Inflammatory macrophage treated with lipopolysaccharide for 1 hour (primary cell): Measurements from ENCODE around the gene DNM1L.

Experiments
- DNase-seq, 2 donors: peaks; one replicate each; pipeline ENCODE4 v3.0.0-alpha.2; 2020 to 2022

DNM1L gene

DNA sequence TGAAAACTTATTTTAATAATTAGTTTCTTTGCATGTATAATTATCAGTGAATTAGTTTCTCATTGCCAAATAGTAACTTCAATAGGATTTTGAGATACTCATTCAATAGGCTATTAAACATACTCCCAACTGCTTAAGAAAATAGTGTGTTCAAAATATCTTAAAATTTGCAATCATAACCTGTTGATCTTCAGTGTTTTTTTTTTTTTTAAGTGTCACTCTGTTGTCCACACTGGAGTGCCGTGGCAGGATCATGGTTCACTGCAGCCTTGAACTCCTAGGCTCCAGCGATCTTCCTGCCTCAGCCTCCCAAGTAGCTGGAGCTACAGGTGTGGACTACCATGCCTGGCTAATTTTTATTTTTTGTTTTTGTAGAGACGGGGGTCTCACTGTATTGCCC is 78.1 kb downstream of the DNM1L start:
- no peak for DNase-seq

DNA sequence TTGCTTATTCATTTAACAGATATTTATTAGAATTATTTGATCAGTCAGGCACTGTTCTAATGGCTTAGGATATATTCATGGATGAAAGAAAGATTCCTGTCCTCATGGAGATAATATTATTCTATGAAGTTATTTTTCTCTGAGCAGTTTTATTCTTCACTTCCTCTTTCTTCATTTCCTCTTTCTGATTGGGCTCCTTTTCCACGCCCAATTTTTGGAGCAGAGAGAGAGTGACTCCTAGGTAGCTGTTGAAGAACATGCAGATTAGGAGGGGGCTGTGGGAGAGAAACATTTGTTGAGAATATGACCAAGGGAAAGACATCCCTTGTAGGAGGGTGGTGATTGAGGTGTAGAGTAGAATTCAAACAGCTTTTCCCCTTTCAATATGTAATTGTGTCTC is 82.6 kb downstream of the DNM1L start:
- DNase-seq, result peak; percentile 44 to 57

DNA sequence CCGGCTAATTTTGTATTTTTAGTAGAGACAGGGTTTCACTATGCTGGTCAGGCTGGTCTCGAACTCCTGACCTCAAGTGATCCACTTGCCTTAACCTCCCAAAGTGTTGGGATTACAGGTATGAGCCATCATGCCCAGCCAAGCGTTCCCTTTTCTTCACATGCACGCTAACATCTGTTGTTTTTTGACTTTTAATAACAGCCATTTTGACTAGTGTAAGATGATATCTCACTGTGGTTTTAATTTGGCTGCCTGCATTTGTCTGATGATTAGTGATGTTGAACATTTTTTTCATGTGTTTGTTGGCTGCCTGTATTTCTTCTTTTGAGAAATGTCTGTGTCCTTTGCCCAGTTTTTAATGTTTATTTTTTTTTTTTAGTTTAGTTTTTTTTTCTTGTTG is 86.8 kb downstream of the DNM1L start:
- no peak for DNase-seq

DNA sequence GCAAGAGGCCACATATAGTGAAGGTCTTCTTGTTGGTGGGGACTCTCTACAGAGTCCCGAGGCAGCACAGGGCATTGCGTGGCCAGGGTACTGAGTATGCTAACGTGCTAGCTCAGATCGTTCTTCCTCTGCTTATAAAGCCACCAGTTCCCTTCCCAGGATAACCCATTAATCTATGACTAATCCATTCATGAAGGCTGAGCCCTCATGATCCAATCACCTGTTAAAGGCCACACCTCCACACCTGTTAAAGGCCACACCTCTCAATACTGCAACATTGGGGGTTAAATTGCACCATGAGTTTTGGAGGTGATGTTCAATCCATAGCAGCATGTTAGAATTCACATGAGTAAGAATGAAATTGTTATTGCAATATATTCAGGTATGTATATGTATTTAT is 89.4 kb downstream of the DNM1L start:
- DNase-seq, result no peak

DNA sequence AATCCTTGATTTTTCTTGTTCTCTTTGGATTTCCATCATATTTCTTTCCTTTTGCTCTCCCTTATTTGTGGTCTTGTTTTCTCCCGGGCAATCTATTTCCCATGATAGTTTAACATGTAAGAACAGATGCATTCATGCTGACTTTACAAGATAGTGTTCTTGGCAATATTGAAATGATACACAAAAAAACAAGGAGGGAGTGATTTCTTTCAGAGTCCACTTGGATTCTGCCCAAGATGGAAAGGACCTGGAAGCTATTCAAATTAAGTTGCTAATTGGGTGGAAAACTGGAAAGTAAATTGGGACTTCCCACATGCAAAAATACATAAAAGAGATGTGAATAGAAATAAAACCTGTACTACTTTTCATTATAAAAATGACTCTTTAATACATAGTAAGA is 91.0 kb downstream of the DNM1L start:
- DNase-seq, result no peak

DNA sequence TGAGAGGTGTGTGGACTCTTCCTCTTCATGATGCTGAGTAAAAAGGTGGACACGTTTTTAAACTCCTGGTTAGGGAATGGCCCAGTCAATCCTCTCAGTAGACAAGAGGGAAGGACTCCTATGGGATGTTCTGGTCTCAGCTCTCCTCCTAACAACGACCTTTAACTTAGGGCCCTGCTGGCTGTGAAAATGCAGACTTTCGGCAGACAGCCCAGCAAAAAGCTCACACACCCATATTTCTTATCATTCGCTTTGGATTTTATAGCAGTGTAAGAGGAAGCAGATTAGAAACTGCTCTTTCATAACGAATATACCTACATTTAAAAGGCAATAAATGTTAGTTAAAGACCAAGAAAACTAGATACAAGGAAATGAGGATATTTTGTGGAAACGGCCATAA is 94.6 kb downstream of the DNM1L start:
- no peak for DNase-seq

DNA sequence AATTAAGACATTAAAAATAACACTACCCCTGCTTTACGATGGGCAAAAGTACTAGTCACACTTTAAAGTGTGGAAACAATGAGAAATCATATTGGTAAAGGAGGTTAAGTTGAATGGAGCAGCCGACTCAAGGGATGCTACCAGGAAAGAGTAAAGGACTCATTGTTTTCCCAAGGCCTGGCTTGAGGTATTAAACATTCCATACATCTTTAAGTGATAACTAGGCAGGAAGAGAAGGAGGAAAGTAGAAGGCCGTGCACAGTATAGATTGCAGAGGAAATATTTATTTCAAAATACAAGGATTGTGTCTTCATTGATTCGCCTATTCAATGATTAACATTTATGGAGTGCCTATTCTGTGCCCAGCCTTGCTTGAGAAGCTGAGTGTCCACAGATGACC is 97.2 kb downstream of the DNM1L start:
- DNase-seq, result no peak

DNA sequence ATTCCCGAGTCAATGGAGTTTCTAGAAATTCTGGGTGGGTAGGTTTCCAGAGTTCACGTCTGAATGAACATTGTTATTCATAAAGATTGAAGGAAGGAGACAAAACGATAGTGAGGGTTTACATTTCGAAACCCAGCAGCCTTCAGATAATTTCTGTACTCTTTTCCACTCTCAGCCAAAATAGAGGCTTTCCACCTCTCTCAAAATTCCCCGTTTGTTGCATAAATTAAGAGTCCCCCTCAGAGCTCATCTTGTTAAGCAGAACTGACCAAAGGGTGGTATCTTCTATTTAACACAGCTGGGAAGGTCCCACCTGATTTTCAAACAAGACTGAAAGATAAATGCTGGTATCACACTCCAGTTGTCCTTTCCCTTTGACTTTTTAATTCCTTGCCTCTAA is 98.1 kb downstream of the DNM1L start:
- DNase-seq, result no peak

DNA sequence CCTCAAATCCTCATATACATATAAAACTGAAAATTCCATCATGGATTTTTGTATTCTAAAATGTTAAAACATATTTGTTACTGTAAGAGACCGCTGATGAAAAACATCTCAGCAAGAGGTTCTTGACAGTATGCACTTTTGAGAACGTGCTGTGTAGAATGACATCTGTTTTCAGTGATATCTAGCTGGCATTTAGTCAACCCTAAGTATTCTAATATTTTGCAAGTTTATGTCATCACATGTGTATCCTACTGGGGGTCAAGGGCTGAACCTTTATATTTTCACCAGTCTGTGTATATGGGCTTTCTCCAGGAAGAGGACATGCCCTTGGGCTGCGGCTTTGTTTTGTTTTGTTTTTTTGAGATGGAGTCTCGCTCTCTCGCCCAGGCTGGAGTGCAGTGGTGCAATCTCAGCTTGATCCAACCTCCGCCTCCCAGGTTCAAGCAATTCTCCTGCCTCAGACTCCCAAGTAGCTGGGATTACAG is 98.6 kb downstream of the DNM1L start:
- no peak for DNase-seq

DNA sequence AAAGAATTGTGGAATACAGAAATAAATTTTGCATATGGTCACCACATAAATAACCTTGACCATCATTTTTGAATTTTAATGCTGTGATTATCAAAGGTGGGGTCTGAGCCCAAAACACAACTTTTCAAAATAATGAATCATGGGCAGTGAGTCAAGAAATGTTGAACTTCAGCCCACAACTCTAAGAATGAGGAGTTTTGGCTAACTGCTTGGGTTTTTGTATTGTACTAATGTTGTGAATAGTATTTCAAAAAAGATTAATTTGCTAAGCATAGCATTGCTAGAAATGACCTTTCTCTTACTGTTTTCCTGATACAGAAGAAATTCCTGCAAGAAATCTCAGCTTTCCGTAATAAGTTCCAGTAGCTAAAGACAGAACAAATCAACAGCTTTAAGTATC is 101.0 kb downstream of the DNM1L start:
- no peak for DNase-seq

DNA sequence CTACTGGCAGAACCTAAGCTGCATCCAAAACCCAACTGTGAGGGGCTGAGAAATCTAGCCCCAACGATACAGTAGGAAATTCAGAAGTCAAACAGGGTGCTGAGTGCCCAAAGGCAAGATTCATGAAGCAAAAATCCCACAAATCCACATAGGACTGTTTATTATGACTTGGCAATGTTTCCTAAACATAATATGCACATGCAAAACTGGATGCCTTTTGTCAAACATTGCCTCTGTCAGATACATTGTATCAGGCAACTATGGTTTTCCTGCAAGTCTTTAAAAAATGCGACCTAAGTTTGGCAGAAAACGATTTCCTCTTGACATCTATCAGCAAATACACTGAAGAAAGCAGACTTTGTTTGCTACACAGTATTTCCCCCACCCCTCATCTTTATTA is 103.9 kb downstream of the DNM1L start:
- DNase-seq, result no peak

DNA sequence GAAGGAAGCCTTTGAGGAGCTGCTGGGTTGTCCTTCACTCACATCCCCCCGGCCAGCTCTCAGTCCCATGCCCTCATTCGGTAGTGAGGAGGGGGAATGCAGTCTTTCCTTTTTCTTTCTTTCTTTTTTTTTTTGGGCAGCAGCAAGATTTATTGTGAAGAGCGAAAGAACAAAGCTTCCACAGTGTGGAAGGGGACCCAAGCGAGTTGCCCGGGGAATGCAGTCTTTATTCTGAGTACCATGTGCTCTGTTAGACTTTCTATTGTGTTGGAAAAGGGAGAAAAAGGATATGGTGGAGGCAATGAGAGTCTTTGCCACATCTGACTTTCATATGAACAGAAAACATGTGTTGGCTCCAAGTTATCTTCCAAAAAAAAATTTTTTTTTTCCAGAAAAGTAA is 106.5 kb downstream of the DNM1L start:
- no peak for DNase-seq

DNA sequence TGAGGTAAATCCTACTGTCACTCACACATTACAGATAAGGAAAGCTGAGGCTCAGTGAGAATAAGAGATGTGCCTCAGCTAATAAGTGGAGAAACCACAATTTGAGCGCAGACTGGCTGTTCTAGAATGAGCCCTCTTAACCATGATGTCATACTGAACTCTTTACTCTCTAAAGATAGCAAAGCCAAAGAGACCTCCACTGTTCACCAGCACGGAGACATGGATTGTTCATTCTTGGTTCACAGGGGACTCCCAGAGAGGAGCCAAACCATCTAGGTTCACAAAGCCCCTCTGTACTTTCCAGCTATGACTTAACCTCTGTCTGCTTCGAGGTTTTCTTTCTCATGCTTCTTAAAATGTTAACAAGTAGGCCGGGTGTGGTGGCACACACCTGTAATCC is 109.3 kb downstream of the DNM1L start:
- DNase-seq, result no peak

DNA sequence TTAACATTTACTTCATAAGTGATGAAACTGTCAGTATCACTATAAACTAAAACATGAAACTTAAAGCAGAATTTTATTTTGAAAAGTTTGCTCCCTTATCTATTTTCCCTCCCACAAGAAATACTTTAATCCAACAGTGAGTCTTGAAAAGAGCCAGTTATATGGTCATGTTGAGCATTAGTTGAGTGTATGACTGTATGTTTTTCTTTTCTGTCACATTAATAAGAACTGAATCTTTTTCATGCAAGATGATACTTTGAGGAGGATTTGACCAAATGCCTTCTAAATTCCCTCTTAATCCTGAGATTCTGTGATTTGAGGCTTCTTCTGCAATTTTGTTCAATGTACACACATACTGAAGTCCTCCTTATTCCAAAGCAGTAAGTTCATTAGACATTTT is 110.3 kb downstream of the DNM1L start:
- no peak for DNase-seq

DNA sequence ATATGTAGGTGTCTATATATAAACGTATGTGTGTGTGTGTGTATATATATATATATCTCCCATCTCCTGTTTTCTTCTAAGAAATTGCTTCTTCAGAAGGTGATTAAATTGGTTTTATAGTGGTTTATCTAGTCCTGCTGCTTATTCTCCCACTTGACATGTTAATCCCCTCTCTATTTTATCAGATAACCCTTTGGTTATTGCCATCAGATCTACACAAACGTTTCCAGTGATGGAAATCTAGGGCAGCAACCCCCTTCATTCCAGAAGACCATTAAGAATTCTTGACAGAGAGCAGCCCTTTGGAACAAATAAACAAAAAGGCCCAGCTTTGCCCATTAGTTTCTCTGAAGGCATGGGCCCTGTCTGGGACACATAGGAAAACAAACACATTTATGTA is 110.8 kb downstream of the DNM1L start:
- DNase-seq, result no peak

DNA sequence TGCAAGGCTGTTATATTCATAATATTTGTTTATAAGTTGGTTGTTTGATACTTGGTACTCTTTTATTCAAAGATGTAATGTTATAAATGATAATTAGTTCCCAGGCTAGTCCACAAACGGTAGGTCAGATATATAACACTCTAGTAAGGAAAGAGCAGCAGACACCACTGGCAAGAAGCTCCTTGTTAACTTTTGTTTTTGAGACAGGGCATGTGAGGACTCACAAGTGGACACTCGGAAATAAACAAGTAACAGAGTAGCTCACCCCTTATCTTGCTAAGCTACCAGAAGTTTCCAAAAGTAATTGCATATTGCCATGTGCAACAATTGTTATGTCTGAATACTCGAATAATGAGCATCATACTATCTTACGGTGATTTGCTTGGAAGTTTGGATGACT is 115.2 kb downstream of the DNM1L start:
- no peak for DNase-seq
